NB4 (cell line): ENCODE results near the gene RAET1E.
"Not testable (repeated sequence)": the region's sequence is repeated elsewhere in the genome, so short reads cannot be mapped to it uniquely, and the experiment has no call there.

Experiments used
- TF ChIP-seq, protein P1 (sequence below): IDR thresholded peaks from one replicate; pipeline ENCODE4 v1.5.1; 2012; ENCODE audit warnings: low read depth, low read length
- TF ChIP-seq, protein P2 (sequence below): IDR thresholded peaks from 2 replicates; pipeline ENCODE4 v1.6.1; 2011; ENCODE audit warnings: low read depth, low read length

DNA sequence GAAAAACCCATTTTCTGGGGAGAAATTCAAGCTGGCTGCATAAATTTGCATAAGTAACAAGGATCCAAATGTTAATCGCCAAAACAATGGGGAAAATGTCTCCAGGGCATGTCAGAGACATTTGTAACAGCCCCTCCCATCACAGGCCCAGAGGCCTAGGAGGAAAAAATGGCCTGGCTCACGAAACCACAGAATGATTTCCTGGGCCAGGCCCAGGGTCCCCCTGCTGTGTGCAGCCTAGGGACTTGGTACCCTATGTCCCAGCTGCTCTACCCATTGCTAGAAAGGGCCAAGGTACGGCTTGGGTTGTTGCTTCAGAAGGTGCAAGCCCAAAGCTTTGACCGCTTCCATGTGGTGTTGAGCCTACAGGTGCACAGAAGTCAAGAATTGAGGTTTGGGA is 10.6 kb upstream of the RAET1E start:
- TF ChIP-seq, protein P1, sequence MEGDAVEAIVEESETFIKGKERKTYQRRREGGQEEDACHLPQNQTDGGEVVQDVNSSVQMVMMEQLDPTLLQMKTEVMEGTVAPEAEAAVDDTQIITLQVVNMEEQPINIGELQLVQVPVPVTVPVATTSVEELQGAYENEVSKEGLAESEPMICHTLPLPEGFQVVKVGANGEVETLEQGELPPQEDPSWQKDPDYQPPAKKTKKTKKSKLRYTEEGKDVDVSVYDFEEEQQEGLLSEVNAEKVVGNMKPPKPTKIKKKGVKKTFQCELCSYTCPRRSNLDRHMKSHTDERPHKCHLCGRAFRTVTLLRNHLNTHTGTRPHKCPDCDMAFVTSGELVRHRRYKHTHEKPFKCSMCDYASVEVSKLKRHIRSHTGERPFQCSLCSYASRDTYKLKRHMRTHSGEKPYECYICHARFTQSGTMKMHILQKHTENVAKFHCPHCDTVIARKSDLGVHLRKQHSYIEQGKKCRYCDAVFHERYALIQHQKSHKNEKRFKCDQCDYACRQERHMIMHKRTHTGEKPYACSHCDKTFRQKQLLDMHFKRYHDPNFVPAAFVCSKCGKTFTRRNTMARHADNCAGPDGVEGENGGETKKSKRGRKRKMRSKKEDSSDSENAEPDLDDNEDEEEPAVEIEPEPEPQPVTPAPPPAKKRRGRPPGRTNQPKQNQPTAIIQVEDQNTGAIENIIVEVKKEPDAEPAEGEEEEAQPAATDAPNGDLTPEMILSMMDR: not testable (repeated sequence)
- TF ChIP-seq, protein P2, sequence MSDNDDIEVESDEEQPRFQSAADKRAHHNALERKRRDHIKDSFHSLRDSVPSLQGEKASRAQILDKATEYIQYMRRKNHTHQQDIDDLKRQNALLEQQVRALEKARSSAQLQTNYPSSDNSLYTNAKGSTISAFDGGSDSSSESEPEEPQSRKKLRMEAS: not testable (repeated sequence)
